Parathyroid adenoma (tissue), 2 donors: Measurements from ENCODE around the gene SEPTIN8.

Experiments
- H2AFZ ChIP-seq: fragments of 300-600 bp; sonication (generic); one replicate; pipeline ENCODE4 v1.7.0; 2017; ENCODE audit warnings: antibody characterized with exemption, mild to moderate bottlenecking
- H3K27ac ChIP-seq: fragments of 300-600 bp; sonication (generic); one replicate; pipeline ENCODE4 v1.7.0; 2017
- H3K27me3 ChIP-seq: fragments of 300-600 bp; sonication (generic); one replicate; pipeline ENCODE4 v1.7.0; 2017; ENCODE audit warnings: low read length; ENCODE audit not compliant: control insufficient read depth, insufficient read depth
- H3K36me3 ChIP-seq: fragments of 300-600 bp; sonication (generic); one replicate; pipeline ENCODE4 v1.7.0; 2017; ENCODE audit warnings: low read length; ENCODE audit not compliant: control insufficient read depth, insufficient read depth
- H3K4me1 ChIP-seq: fragments of 300-600 bp; sonication (generic); one replicate; pipeline ENCODE4 v1.7.0; 2017; ENCODE audit warnings: control low read depth
- H3K4me2 ChIP-seq: fragments of 300-600 bp; sonication (generic); one replicate; pipeline ENCODE4 v1.7.0; 2017; ENCODE audit warnings: low read length
- H3K4me3 ChIP-seq: fragments of 300-600 bp; sonication (generic); one replicate; pipeline ENCODE4 v1.7.0; 2017; ENCODE audit warnings: low read depth, low read length
- H3K79me2 ChIP-seq: fragments of 300-600 bp; sonication (generic); one replicate; pipeline ENCODE4 v1.7.0; 2017; ENCODE audit warnings: control low read depth
- H3K9ac ChIP-seq: fragments of 300-600 bp; sonication (generic); one replicate; pipeline ENCODE4 v1.7.0; 2017; ENCODE audit warnings: mild to moderate bottlenecking
- H3K9me3 ChIP-seq: fragments of 300-600 bp; sonication (generic); one replicate; pipeline ENCODE4 v1.7.0; 2017; ENCODE audit warnings: low read length; ENCODE audit not compliant: control insufficient read depth
- CTCF ChIP-seq: fragments of 300-600 bp; sonication (generic); IDR thresholded peaks from one replicate; pipeline ENCODE4 v1.7.0; 2017; ENCODE audit warnings: antibody characterized with exemption, mild to moderate bottlenecking
- donor health status: primary hyperparathyroidism.

SEPTIN8 gene

GRCh38 chr5:132758451-132758850 lies 18.6 kb downstream of the SEPTIN8 start:
- no peak for TF ChIP-seq CTCF
- Histone ChIP-seq H3K9me3 (no peaks in the 10 kb centered on the region), H3K36me3 (no peaks in the 10 kb centered on the region), H3K27ac (no peak overlapping the region), H3K4me3 (no peak overlapping the region), H3K4me1 (peaks cover under 1% of the 10 kb centered on the region), H3K79me2 (no peaks in the 10 kb centered on the region), H2AFZ (no peak overlapping the region), H3K4me2 (no peak overlapping the region), H3K27me3 (no peaks in the 10 kb centered on the region), H3K9ac (no peak overlapping the region)

DNA sequence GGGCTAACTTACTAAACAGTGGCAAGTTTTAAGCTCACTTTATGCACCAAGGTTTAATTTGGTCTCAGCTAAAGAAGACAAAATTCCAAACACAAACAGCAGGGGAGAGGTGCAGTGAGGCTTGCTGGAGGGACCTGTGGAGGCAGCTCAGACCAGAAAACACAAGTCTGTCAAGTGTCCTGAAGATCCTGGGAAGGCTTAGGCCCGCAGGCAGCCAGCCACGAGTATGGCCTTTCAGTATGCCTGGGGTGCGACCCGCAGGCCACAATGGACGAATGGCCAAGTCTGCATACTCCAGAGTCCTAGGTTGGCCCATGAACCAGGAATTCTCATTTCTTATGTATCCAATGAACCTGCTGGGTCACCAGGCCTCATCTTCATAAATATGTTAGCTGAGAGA lies 20.5 kb downstream of the SEPTIN8 start:
- Histone ChIP-seq H3K27ac (no peak overlapping the region), H3K4me1 (peaks cover 3% of the 10 kb centered on the region), H3K36me3 (no peaks in the 10 kb centered on the region), H3K9me3 (no peaks in the 10 kb centered on the region), H3K79me2 (no peaks in the 10 kb centered on the region), H3K27me3 (no peaks in the 10 kb centered on the region), H2AFZ (no peak overlapping the region), H3K4me3 (no peak overlapping the region), H3K9ac (no peak overlapping the region), H3K4me2 (no peak overlapping the region)
- no peak for TF ChIP-seq CTCF

GRCh38 chr5:132754947-132755346 lies 22.1 kb downstream of the SEPTIN8 start:
- Histone ChIP-seq H3K27ac (no peak overlapping the region), H3K79me2 (no peaks in the 10 kb centered on the region), H3K9ac (no peak overlapping the region), H3K4me2 (no peak overlapping the region), H3K36me3 (no peaks in the 10 kb centered on the region), H3K27me3 (no peaks in the 10 kb centered on the region), H3K4me3 (no peak overlapping the region), H3K4me1 (peaks cover 3% of the 10 kb centered on the region), H2AFZ (no peak overlapping the region), H3K9me3 (no peaks in the 10 kb centered on the region)
- peak; percentile 15 for TF ChIP-seq CTCF

GRCh38 chr5:132754111-132754510 lies 22.9 kb downstream of the SEPTIN8 start:
- no peak overlapping the region for H3K4me2 ChIP-seq
- H3K4me3 ChIP-seq, result no peak overlapping the region
- H3K27ac ChIP-seq, result no peak overlapping the region
- H3K9ac ChIP-seq, result no peak overlapping the region
- H3K9me3 ChIP-seq, result no peaks in the 10 kb centered on the region
- H3K36me3 ChIP-seq, result no peaks in the 10 kb centered on the region
- H3K4me1 ChIP-seq, result peaks cover 3% of the 10 kb centered on the region
- no peaks in the 10 kb centered on the region for H3K27me3 ChIP-seq
- no peak overlapping the region for H2AFZ ChIP-seq
- TF ChIP-seq CTCF, result no peak
- H3K79me2 ChIP-seq, result no peaks in the 10 kb centered on the region

- Histone ChIP-seq H3K79me2 (no peaks in the 10 kb centered on the region), H2AFZ (no peak overlapping the region), H3K9ac (no peak overlapping the region), H3K36me3 (no peaks in the 10 kb centered on the region), H3K4me2 (no peak overlapping the region), H3K4me1 (peaks cover 3% of the 10 kb centered on the region), H3K9me3 (no peaks in the 10 kb centered on the region), H3K27me3 (no peaks in the 10 kb centered on the region), H3K4me3 (no peak overlapping the region), H3K27ac (no peak overlapping the region)
- TF ChIP-seq CTCF, result no peak
These were observed 23.7 kb downstream of the SEPTIN8 start for GRCh38 chr5:132753135-132753987.
